Activated CD4-positive, alpha-beta T cell treated with anti-CD3 and anti-CD28 coated beads, Interleukin-2, amount 10 ng/mL, durations not matched to agents 7 days and 5 days (primary cell): ENCODE results near the gene WNT3. TPM values are rescaled to one million over a fixed set of nuclear protein-coding genes. Genes with fewer than 3 reads are reported as not detected.
"Not testable (repeated sequence)": the region's sequence is repeated elsewhere in the genome, so short reads cannot be mapped to it uniquely, and the experiment has no call there.

Experiments
- CTCF ChIA-PET: fragments of 350-600 bp; sonication (Branson Sonifier 250); formaldehyde crosslinking; loops from one replicate; lab custom pipeline; 2021; ENCODE audit warnings: antibody characterized with exemption; lab: Charles Lee
- POLR2A ChIA-PET: fragments of 350-600 bp; sonication (Branson Sonifier 250); formaldehyde crosslinking; loops from one replicate; lab custom pipeline; 2021; ENCODE audit warnings: antibody characterized with exemption; lab: Charles Lee
- DNase-seq: peaks from one replicate; pipeline ENCODE4 v3.0.0-alpha.2; 2020
- H3K27ac Mint-ChIP-seq: one replicate; pipeline ENCODE4 v1.8.0; 2021; ENCODE audit warnings: mild to moderate bottlenecking, moderate library complexity, mixed read lengths
- H3K27me3 Mint-ChIP-seq: one replicate; pipeline ENCODE4 v1.8.0; 2021; ENCODE audit warnings: mixed read lengths
- H3K36me3 Mint-ChIP-seq: one replicate; pipeline ENCODE4 v1.8.0; 2021; ENCODE audit warnings: low read depth, mixed read lengths
- H3K4me1 Mint-ChIP-seq: one replicate; pipeline ENCODE4 v1.8.0; 2021; ENCODE audit warnings: mixed read lengths
- H3K4me3 Mint-ChIP-seq: one replicate; pipeline ENCODE4 v1.8.0; 2021; ENCODE audit warnings: mild to moderate bottlenecking, moderate library complexity, mixed read lengths
- H3K9me3 Mint-ChIP-seq: one replicate; pipeline ENCODE4 v1.8.0; 2021; ENCODE audit warnings: mixed read lengths
- total RNA-seq, 2 experiments: library from RNA; stranded (reverse); gene quantifications; one replicate each; pipeline ENCODE4 v1.2.3, GENCODE V29; 2021

Gene WNT3
- total RNA-seq, 2 experiments from 2014 or later, result not detected

DNA sequence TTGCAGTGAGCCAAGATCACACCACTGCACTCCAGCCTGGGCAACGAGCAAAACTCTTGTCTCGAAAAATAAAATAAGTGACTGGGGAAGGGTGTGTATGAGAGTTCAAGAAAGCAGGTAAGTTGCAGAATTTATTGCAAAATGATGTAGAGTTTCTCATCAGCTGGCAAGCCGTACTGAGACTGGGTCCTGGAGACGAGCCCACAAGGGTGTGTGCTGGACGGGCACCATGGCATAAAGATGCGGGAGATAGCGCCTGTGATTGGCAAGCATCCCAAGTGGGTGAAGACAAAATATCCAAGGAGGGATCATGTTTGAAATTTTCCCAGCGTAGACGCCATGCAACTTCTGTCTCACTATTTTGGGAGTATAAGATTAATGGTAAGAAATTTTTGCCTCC, 59.4 kb downstream of the WNT3 start:
- CTCF ChIA-PET, result no interaction called here
- no peak for DNase-seq
- H3K4me3 Mint-ChIP-seq, result no peak overlapping the region
- no peaks in the 10 kb centered on the region for H3K9me3 Mint-ChIP-seq
- no peak overlapping the region for H3K27ac Mint-ChIP-seq
- peaks cover 19% of the 10 kb centered on the region for H3K36me3 Mint-ChIP-seq
- H3K4me1 Mint-ChIP-seq, result peaks cover 3% of the 10 kb centered on the region
- POLR2A ChIA-PET, result no interaction called here
- H3K27me3 Mint-ChIP-seq, result no peaks in the 10 kb centered on the region

DNA sequence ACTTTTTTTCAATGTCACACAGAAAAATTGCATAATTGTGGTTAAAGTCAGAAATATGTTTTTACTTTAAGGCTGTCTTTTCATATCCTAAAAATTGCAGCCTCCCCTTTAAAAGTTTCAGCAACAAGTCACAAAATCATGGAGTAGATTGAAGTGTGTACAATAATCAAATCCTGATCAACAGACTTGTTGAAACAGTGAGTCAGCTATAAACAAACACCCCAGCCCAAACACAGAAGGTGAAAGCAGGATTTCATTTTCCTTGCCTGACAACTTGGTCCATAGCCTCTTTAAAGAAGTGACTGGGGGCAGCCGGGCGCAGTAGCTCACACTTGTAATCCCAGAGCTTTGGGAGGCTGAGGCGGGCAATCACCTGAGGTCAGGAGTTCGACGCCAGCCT, 59.9 kb downstream of the WNT3 start:
- Mint-ChIP-seq H3K36me3 (peaks cover 21% of the 10 kb centered on the region), H3K27ac (no peak overlapping the region), H3K9me3 (no peaks in the 10 kb centered on the region), H3K4me3 (no peak overlapping the region), H3K4me1 (peaks cover 3% of the 10 kb centered on the region), H3K27me3 (no peaks in the 10 kb centered on the region)
- ChIA-PET POLR2A (no interaction called here), CTCF (no interaction called here)
- no peak for DNase-seq

DNA sequence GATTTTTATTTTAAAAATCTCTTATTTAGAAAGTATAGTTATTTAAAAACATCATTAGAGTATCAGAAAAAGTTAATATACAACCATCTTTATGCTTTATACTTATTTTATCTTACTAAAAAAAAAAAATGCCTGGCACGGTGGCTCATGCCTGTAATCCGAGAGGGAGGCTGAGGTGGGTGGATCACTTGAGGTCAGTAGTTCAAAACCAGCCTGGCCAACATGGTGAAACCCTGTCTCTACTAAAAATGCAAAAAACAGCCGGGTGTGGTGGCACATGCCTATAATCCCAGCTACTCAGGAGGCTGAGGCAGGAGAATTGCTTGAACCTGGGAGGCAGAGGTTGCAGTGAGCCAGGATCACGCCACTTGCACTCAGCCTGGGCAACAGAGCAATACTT, 60.9 kb downstream of the WNT3 start:
- H3K27ac Mint-ChIP-seq, CTCF ChIA-PET, H3K27me3 Mint-ChIP-seq, POLR2A ChIA-PET, DNase-seq, H3K4me3 Mint-ChIP-seq, H3K4me1 Mint-ChIP-seq, H3K9me3 Mint-ChIP-seq: not testable (repeated sequence)
- H3K36me3 Mint-ChIP-seq, result peaks cover 22% of the 10 kb centered on the region

DNA sequence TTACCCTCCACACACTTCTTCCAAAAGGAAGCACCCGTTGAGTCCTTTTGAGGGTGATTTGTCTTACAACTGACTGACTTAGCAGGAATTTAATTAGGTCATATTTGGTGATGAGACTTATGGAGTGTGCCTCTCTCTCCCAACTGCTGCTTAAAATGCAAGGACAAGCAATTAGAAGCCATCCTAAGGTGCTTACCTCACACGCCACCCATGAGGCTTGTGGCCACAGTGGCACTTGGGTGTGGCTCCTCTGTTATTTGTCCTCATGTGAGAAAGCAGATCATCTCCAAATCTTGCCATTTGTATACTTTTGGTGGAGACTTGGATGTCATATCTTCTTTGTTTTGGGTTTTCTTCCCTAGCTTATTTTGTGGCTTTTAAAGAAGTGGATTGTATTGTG, 61.6 kb downstream of the WNT3 start:
- peaks cover 23% of the 10 kb centered on the region for H3K36me3 Mint-ChIP-seq
- ChIA-PET CTCF (interaction anchor here (0.7 kb wide), 1 partner anchor 9 kb away, joined by 3 read pairs; no protein-coding TSS in a partner anchor), POLR2A (no interaction called here)
- H3K4me3 Mint-ChIP-seq, result no peak overlapping the region
- no peak for DNase-seq
- no peak overlapping the region for H3K27ac Mint-ChIP-seq
- peaks cover 3% of the 10 kb centered on the region for H3K4me1 Mint-ChIP-seq
- H3K9me3 Mint-ChIP-seq, result no peaks in the 10 kb centered on the region
- H3K27me3 Mint-ChIP-seq, result no peaks in the 10 kb centered on the region

- DNase-seq, result no peak
- Mint-ChIP-seq H3K4me1 (peaks cover 3% of the 10 kb centered on the region), H3K9me3 (no peaks in the 10 kb centered on the region), H3K27me3 (no peaks in the 10 kb centered on the region), H3K27ac (no peak overlapping the region), H3K4me3 (no peak overlapping the region), H3K36me3 (peaks cover 26% of the 10 kb centered on the region)
- ChIA-PET POLR2A (no interaction called here), CTCF (no interaction called here)
These were observed 62.3 kb downstream of the WNT3 start for GRCh38 chr17:46756081-46756735.

DNA sequence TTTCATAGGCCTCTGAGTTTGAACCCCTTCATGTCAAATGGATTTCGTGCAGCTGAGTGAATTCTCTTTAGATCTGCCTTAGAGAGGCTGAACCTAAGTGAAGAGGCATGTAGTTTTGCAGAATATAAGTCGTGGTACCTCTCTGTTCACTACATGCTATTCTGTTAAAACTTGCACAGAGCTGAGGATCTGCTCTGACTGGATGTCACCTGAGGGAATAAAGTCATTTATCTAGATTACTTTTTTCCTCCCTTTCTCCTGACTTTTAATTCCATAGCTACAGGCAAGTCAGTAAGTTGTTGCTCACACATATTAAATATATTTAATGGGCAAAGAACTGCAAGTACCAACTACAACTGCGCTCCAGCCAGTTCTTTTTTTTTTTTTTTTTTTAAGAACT, 64.7 kb downstream of the WNT3 start:
- ChIA-PET CTCF (no interaction called here), POLR2A (no interaction called here)
- Mint-ChIP-seq H3K9me3 (no peaks in the 10 kb centered on the region), H3K4me1 (peaks cover 3% of the 10 kb centered on the region), H3K27me3 (no peaks in the 10 kb centered on the region), H3K27ac (no peak overlapping the region), H3K36me3 (peaks cover 32% of the 10 kb centered on the region), H3K4me3 (no peak overlapping the region)
- no peak for DNase-seq

DNA sequence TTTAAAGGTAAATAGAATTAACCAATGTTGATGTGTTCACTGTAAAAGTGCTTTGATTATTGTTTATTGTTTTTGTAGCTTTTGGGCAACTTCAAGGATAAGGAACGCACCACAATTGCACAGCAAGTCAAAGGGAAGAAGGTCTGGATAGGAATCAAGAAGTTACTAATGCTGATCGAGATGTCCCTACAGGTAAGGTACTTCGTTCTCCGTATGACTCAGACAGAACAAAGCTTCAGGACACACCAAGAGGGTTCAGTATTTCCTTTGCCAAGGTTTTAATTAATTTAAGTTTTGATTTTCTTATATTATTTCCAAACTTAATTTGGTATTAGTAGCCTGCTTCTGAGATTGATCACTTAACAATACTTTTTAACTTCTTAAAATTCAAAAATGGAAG, 67.1 kb downstream of the WNT3 start:
- POLR2A ChIA-PET, result no interaction called here
- H3K36me3 Mint-ChIP-seq, result peaks cover 29% of the 10 kb centered on the region
- H3K4me3 Mint-ChIP-seq, result no peak overlapping the region
- no peak for DNase-seq
- no peaks in the 10 kb centered on the region for H3K4me1 Mint-ChIP-seq
- no peaks in the 10 kb centered on the region for H3K9me3 Mint-ChIP-seq
- no peaks in the 10 kb centered on the region for H3K27me3 Mint-ChIP-seq
- CTCF ChIA-PET, result no interaction called here
- H3K27ac Mint-ChIP-seq, result no peak overlapping the region

GRCh38 chr17:46745376-46745775, 73.1 kb downstream of the WNT3 start:
- no peaks in the 10 kb centered on the region for H3K9me3 Mint-ChIP-seq
- no peaks in the 10 kb centered on the region for H3K27me3 Mint-ChIP-seq
- no peaks in the 10 kb centered on the region for H3K4me1 Mint-ChIP-seq
- ChIA-PET CTCF (no interaction called here), POLR2A (no interaction called here)
- H3K4me3 Mint-ChIP-seq, result no peak overlapping the region
- H3K27ac Mint-ChIP-seq, result no peak overlapping the region
- DNase-seq, result no peak
- H3K36me3 Mint-ChIP-seq, result peaks cover 8% of the 10 kb centered on the region

DNA sequence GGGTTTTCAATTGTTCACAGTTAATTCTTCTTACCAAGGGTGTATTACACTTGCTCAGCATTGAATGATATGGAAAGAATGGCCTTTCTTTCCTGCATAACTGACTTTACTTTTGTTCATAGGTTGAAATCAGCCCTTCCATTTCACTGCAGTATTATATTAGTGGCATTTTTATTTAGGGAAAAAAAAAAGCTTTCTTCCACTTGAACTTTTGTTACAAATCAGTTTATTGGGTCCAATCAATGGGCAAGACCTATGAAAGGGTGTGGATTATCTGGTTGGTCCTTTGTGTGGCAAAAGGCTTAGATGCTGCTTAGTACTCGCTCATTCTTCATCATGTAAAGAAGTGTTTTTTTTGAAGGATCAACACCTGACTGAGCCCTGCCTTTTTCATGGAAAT, 74.1 kb downstream of the WNT3 start:
- no peak overlapping the region for H3K27ac Mint-ChIP-seq
- DNase-seq, result no peak
- H3K4me3 Mint-ChIP-seq, result no peak overlapping the region
- no peaks in the 10 kb centered on the region for H3K27me3 Mint-ChIP-seq
- no peaks in the 10 kb centered on the region for H3K4me1 Mint-ChIP-seq
- H3K36me3 Mint-ChIP-seq, result peaks cover 5% of the 10 kb centered on the region
- ChIA-PET CTCF (no interaction called here), POLR2A (no interaction called here)
- no peaks in the 10 kb centered on the region for H3K9me3 Mint-ChIP-seq

DNA sequence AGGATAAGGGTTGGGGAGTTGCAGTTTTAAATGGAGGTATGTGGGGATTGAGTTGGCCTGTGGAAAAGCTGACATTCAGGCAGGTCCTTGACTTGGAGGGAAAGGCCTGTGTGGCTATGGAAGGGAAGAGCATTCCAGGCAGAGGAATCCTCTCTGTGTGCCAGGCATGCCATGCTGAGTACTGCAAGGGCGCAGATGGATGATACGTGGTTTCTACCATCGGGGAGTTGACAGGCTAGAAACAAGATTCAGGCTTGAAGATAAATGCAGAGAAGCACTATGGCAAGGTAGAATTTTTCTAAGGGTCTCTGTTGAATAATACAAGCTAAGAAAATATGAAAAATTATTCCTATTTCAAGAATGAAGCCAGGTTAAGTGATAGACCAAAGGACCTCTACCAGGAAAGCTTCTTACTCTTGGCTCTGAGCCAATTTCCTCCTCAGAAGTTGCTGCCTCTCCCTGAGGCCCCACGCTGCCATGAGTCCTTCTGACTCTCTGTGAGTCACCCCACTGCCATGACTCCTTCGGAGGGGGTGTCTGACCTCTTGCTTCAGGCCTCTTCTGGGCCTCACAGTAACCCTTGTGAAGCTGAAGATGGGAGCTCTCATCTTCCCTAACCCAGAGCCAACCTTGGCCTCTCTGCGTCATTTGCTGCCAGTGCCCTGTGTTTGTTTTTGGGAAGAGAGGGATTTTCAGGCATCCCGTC, 75.8 kb downstream of the WNT3 start:
- no peak for DNase-seq
- ChIA-PET POLR2A (no interaction called here), CTCF (interaction anchor here (0.6 kb wide), 1 partner anchor 1083 kb away, joined by 3 read pairs; no protein-coding TSS in a partner anchor)
- H3K36me3 Mint-ChIP-seq, result peaks cover 2% of the 10 kb centered on the region
- no peaks in the 10 kb centered on the region for H3K27me3 Mint-ChIP-seq
- H3K4me1 Mint-ChIP-seq, result no peaks in the 10 kb centered on the region
- no peak overlapping the region for H3K27ac Mint-ChIP-seq
- no peak overlapping the region for H3K4me3 Mint-ChIP-seq
- H3K9me3 Mint-ChIP-seq, result no peaks in the 10 kb centered on the region

GRCh38 chr17:46741122-46741730, 77.3 kb downstream of the WNT3 start:
- ChIA-PET CTCF (no interaction called here), POLR2A (no interaction called here)
- Mint-ChIP-seq H3K27ac (no peak overlapping the region), H3K4me3 (no peak overlapping the region), H3K27me3 (no peaks in the 10 kb centered on the region), H3K36me3 (peaks cover 2% of the 10 kb centered on the region), H3K9me3 (no peaks in the 10 kb centered on the region), H3K4me1 (no peaks in the 10 kb centered on the region)
- no peak for DNase-seq

- Mint-ChIP-seq H3K36me3 (no peaks in the 10 kb centered on the region), H3K4me1 (no peaks in the 10 kb centered on the region), H3K4me3 (no peak overlapping the region), H3K9me3 (no peaks in the 10 kb centered on the region), H3K27me3 (no peaks in the 10 kb centered on the region), H3K27ac (no peak overlapping the region)
- POLR2A ChIA-PET, result no interaction called here
- DNase-seq, result no peak
- CTCF ChIA-PET, result interaction anchor here (0.5 kb wide), 1 partner anchor 21 kb away, joined by 3 read pairs; no protein-coding TSS in a partner anchor
These were observed 78.5 kb downstream of the WNT3 start for GRCh38 chr17:46739982-46740381.

DNA sequence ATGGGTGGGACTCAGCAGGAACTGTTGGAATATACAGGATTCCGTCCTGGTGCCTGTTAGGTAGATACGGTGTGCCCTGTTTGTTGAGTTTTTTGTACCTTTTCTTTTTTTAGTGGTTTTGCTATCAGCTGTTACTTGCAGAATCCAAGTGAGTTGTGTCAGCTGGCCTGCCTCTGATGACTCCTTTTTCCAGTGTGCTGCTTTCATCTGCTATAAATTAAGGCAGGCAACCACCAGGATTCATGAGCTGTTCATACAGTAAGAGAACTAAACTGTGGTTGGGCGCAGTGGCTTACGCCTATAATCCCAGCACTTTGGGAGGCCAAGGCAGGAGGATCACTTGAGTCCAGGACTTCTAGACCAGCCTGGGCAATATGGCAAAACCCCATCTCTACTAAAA, 79.9 kb downstream of the WNT3 start:
- Mint-ChIP-seq H3K9me3 (no peaks in the 10 kb centered on the region), H3K27me3 (no peaks in the 10 kb centered on the region), H3K36me3 (no peaks in the 10 kb centered on the region), H3K27ac (no peak overlapping the region), H3K4me3 (no peak overlapping the region), H3K4me1 (no peaks in the 10 kb centered on the region)
- ChIA-PET CTCF (no interaction called here), POLR2A (no interaction called here)
- DNase-seq, result no peak
